SIG-M5 treated with dmso at 0.1 percent for 504 hours (cell line): ENCODE results near the gene EFNA5.
"Not testable (repeated sequence)": the region's sequence is repeated elsewhere in the genome, so short reads cannot be mapped to it uniquely, and the experiment has no call there.

ENCODE experiments used
- DNase-seq: peaks from one replicate; lab custom pipeline; 2025; ENCODE audit not compliant: unreplicated experiment; lab: John Stamatoyannopoulos, UW

EFNA5 gene

GRCh38 chr5:107435061-107435460, 235.7 kb downstream of the EFNA5 start:
- no peak for DNase-seq

GRCh38 chr5:107433646-107434045, 237.1 kb downstream of the EFNA5 start:
- DNase-seq: not testable (repeated sequence)

- no peak for DNase-seq
Measured at GRCh38 chr5:107431998-107432397, 238.7 kb downstream of the EFNA5 start.

GRCh38 chr5:107431536-107431935, 239.2 kb downstream of the EFNA5 start:
- DNase-seq: no peak

- no peak for DNase-seq
Measured at GRCh38 chr5:107430071-107430625, 240.6 kb downstream of the EFNA5 start.

GRCh38 chr5:107428303-107428813, 242.4 kb downstream of the EFNA5 start:
- DNase-seq: peak; percentile 82

- DNase-seq: no peak
Measured at GRCh38 chr5:107426872-107427271, 243.9 kb downstream of the EFNA5 start.

GRCh38 chr5:107426209-107426608, 244.5 kb downstream of the EFNA5 start:
- no peak for DNase-seq

- DNase-seq: no peak
Measured at GRCh38 chr5:107425541-107426031, 245.2 kb downstream of the EFNA5 start.

GRCh38 chr5:107424491-107424890, 246.2 kb downstream of the EFNA5 start:
- DNase-seq: no peak

GRCh38 chr5:107422494-107422893, 248.2 kb downstream of the EFNA5 start:
- no peak for DNase-seq

GRCh38 chr5:107419498-107419897, 251.2 kb downstream of the EFNA5 start:
- DNase-seq: no peak

- no peak for DNase-seq
Measured at GRCh38 chr5:107418902-107419301, 251.8 kb downstream of the EFNA5 start.

GRCh38 chr5:107418071-107418470, 252.7 kb downstream of the EFNA5 start:
- no peak for DNase-seq

- no peak for DNase-seq
Measured at GRCh38 chr5:107415762-107416161, 255.0 kb downstream of the EFNA5 start.

GRCh38 chr5:107414802-107415201, 255.9 kb downstream of the EFNA5 start:
- no peak for DNase-seq

- no peak for DNase-seq
Measured at GRCh38 chr5:107413754-107414153, 257.0 kb downstream of the EFNA5 start.

GRCh38 chr5:107408564-107408963, 262.2 kb downstream of the EFNA5 start:
- no peak for DNase-seq

- no peak for DNase-seq
Measured at GRCh38 chr5:107407713-107408298, 262.9 kb downstream of the EFNA5 start.

- DNase-seq: no peak
Measured at GRCh38 chr5:107404595-107405374, 266.0 kb downstream of the EFNA5 start.

GRCh38 chr5:107403228-107403953, 267.3 kb downstream of the EFNA5 start:
- DNase-seq: no peak
